ENCODE results near the gene PDE4B. TPM values are rescaled to one million over a fixed set of nuclear protein-coding genes. Genes with fewer than 3 reads are reported as not detected.

PDE4B gene
- total RNA-seq, 4 donors from 2014 or later, result 3.7 to 16.6 (median 5.1) TPM

DNA sequence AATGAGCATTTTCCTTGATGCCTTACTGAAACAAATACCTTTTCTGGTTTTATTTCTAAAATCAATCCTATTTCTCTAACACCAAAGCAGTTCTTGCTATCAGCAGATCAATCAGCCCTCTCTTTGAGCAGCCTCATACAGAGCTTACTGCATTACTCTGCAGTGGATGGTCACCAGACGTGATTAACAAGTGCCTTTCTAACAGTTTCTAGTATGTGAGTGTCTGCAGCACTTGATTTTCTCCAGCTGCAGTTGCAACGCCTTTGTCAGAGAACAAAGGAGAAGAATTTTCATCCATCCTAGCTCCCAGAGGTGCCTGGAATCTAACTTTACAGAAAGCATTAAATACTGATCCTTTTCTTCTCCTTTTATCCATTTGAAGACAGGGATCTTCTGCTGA, 563.9 kb downstream of the PDE4B start:
- WGBS, result 81% methylated on average over 2 of the region's 2 CpGs
- no peaks in the 10 kb centered on the region for H3K27me3 ChIP-seq

DNA sequence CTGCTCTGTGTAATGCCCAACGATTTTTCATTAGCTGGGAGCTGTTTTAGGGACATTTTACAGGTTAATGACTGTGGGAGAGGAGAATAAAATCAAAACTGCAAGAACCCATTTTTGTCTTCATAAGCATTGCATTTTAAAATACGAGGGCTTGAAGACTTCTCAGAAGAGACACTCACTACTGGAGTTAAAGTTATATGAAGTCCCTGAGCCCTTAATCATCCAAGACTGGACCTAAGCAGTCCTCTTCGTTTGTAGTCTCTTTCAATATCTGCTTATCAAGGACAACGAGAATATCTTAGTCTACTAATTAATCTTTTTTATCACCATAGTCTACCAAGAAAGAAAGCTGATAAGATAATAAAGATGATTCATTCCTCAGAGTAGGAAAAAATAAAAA, 564.3 kb downstream of the PDE4B start:
- no peak overlapping the region for H3K27ac ChIP-seq (replicated peaks in 1 of 4)
- H3K4me3 ChIP-seq, result no peak overlapping the region
- no peaks in the 10 kb centered on the region for H3K27me3 ChIP-seq
- no peak for TF ChIP-seq EP300 (IDR thresholded peaks at IDR 0.05)
- no peak for TF ChIP-seq POLR2AphosphoS5 (IDR thresholded peaks at IDR 0.05)
- TF ChIP-seq, protein P1, sequence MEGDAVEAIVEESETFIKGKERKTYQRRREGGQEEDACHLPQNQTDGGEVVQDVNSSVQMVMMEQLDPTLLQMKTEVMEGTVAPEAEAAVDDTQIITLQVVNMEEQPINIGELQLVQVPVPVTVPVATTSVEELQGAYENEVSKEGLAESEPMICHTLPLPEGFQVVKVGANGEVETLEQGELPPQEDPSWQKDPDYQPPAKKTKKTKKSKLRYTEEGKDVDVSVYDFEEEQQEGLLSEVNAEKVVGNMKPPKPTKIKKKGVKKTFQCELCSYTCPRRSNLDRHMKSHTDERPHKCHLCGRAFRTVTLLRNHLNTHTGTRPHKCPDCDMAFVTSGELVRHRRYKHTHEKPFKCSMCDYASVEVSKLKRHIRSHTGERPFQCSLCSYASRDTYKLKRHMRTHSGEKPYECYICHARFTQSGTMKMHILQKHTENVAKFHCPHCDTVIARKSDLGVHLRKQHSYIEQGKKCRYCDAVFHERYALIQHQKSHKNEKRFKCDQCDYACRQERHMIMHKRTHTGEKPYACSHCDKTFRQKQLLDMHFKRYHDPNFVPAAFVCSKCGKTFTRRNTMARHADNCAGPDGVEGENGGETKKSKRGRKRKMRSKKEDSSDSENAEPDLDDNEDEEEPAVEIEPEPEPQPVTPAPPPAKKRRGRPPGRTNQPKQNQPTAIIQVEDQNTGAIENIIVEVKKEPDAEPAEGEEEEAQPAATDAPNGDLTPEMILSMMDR (IDR thresholded peaks at IDR 0.05), result no peak
- no peak for TF ChIP-seq POLR2A (IDR thresholded peaks at IDR 0.05; ENCODE audit: low read depth)
- intact Hi-C loops (cut with DNase I), result no loop called here
- peaks cover 41 to 58% (median 48%) of the 10 kb centered on the region in 4 donors for H3K4me1 ChIP-seq
- DNase-seq (ENCODE audit: extremely low spot score), result no peak
- no peaks in the 10 kb centered on the region for H3K9me3 ChIP-seq
- 86% methylated on average over 4 of the region's 4 CpGs for WGBS
- H3K36me3 ChIP-seq, result peaks cover 0 to 7% (median 3%) of the 10 kb centered on the region in 4 donors

More for the DNA sequence above, 563.9 kb downstream of the PDE4B start:
- intact Hi-C loops (cut with DNase I), result no loop called here
- Histone ChIP-seq H3K9me3 (no peaks in the 10 kb centered on the region), H3K4me1 (peaks cover 45 to 62% (median 52%) of the 10 kb centered on the region in 4 donors), H3K27ac (replicated peaks in 1 of 4) (no peak overlapping the region), H3K4me3 (no peak overlapping the region), H3K36me3 (peaks cover 0 to 3% (median under 1%) of the 10 kb centered on the region in 4 donors)
- DNase-seq (ENCODE audit: extremely low spot score), result no peak
- TF ChIP-seq POLR2A (IDR thresholded peaks at IDR 0.05; ENCODE audit: low read depth) (no peak), EP300 (IDR thresholded peaks at IDR 0.05) (no peak), POLR2AphosphoS5 (IDR thresholded peaks at IDR 0.05) (no peak)
- TF ChIP-seq, protein P1 (IDR thresholded peaks at IDR 0.05), result no peak

DNA sequence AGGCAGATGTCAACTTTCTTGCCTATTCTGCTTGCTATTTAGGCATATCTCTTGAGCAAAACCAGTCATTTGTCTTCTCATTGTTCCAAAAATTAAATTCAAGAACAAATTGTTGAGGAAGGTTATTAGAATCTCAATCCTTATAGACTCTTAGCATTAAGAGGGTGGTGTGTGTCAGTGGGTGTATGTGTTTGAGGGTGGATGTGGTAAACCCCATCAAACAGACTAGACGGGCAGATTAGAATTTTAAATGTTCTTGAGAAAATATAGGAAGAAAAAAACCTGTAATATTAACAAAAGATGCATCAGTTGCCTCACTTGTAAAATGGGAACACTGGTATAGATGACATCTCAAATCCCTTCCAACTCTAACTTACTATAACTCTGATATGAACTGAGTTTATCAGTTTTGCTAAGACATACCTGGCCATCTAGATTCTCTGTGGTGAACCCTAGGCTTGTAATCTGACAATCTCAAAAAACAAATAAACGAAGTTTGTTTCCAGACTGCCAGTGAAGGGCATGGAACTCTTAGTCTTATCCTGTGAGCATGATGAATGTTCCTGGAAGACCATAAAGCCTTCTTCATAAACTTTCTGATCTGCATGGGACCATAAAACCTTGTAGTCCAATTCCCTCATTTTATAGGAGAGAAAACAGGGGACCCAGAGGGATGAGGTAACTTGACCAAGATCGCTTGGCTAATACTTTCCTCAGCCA, 564.9 kb downstream of the PDE4B start:
- Histone ChIP-seq H3K27me3 (no peaks in the 10 kb centered on the region), H3K4me3 (no peak overlapping the region), H3K9me3 (no peaks in the 10 kb centered on the region), H3K4me1 (peaks cover 37 to 52% (median 42%) of the 10 kb centered on the region in 4 donors), H3K27ac (replicated peaks in 1 of 4) (no peak overlapping the region), H3K36me3 (peaks cover 0 to 13% (median 6%) of the 10 kb centered on the region in 4 donors)
- WGBS, result 93% methylated on average over 3 of the region's 3 CpGs
- TF ChIP-seq, protein P1 (IDR thresholded peaks at IDR 0.05), result no peak
- TF ChIP-seq EP300 (IDR thresholded peaks at IDR 0.05), result no peak
- no peak for TF ChIP-seq POLR2A (IDR thresholded peaks at IDR 0.05; ENCODE audit: low read depth)
- TF ChIP-seq POLR2AphosphoS5 (IDR thresholded peaks at IDR 0.05), result no peak
- intact Hi-C loops (cut with DNase I), result no loop called here
- no peak for DNase-seq (ENCODE audit: extremely low spot score)

DNA sequence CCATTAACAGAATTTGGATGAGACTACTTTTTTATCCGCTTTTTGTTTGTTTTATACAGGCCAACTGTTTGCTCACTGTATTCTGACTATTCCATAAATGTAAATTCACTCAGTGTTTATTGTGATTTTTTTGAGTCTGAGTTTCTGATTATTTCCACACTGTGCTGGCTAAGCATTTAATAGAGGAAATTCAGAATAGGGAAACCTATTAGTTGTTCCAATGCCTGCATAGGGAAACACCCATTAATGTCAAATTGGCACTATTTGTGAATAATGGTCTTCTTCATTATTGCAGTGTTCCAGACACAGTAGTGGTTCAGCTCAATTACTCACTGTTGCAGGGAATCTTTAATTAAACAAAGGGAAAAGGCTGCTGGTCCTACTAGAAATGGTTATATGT, 566.6 kb downstream of the PDE4B start:
- Histone ChIP-seq H3K36me3 (peaks cover 0 to 27% (median 14%) of the 10 kb centered on the region in 4 donors), H3K27me3 (no peaks in the 10 kb centered on the region), H3K27ac (replicated peaks in 1 of 4) (peak overlapping the region in 2 of 4 donors; percentile 4 to 6), H3K4me3 (no peak overlapping the region), H3K9me3 (no peaks in the 10 kb centered on the region), H3K4me1 (peaks cover 21 to 36% (median 25%) of the 10 kb centered on the region in 4 donors)
- intact Hi-C loops (cut with DNase I), result no loop called here
- 52% methylated on average over 1 of the region's 1 CpG for WGBS
- TF ChIP-seq POLR2A (IDR thresholded peaks at IDR 0.05; ENCODE audit: low read depth), result no peak
- no peak for TF ChIP-seq POLR2AphosphoS5 (IDR thresholded peaks at IDR 0.05)
- TF ChIP-seq, protein P1 (IDR thresholded peaks at IDR 0.05), result no peak
- no peak for TF ChIP-seq EP300 (IDR thresholded peaks at IDR 0.05)
- DNase-seq (ENCODE audit: extremely low spot score), result no peak

Data from esophagus muscularis mucosa (tissue), 4 donors.